ENCODE measurements around the gene FOXS1. TPM values are rescaled to one million over a fixed set of nuclear protein-coding genes. Genes with fewer than 3 reads are reported as not detected.

FOXS1 gene
- total RNA-seq, 1 experiment from 2014 or later, result 6.3 TPM

DNA sequence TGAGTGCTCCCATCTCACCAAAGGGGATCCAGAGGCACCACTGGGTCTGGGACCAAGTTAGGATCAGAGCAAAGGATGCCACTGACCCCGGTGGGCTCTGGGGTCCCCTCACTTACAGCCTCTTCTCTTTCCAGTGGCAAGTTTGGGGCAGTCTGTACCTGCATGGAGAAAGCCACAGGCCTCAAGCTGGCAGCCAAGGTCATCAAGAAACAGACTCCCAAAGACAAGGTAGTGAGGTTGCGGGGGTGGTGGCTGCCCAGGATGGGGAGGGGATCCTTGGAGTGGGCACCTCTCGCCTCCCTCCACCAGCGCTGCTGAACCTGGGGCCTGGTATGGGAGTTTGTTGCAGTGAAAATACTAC is 21.3 kb downstream of the FOXS1 start:
- ChIA-PET CTCF (interaction anchor here (0.5 to 2.1 kb wide), 4 partner anchors 23 to 207 kb away, joined by 3 to 13 read pairs (median 7); no protein-coding TSS in a partner anchor), POLR2A (no interaction called here)
- BruUV-seq (replicated peaks), result no TSS peak
- Histone ChIP-seq H3K36me3 (ENCODE audit: control insufficient read depth, insufficient read depth, low read length) (no peaks in the 10 kb centered on the region), H3K27me3 (ENCODE audit: control insufficient read depth, insufficient read depth, low read length) (no peaks in the 10 kb centered on the region), H3K4me3 (ENCODE audit: low read depth in 2 of 2, low read length in 2 of 2) (no peak overlapping the region), H3K9me3 (ENCODE audit: control insufficient read depth, insufficient read depth, low read depth, low read length) (no peaks in the 10 kb centered on the region), H3K4me1 (ENCODE audit: control insufficient read depth, insufficient read depth, low read length) (peaks cover 12% of the 10 kb centered on the region), H3K27ac (ENCODE audit: low read length) (peak overlapping the region; percentile 36; the same call in 1 of the 2 replicates)
- ATAC-seq, result no peak
- no peak for TF ChIP-seq SIN3A (IDR thresholded peaks at IDR 0.05; ENCODE audit: borderline replicate concordance, insufficient read depth, low read depth, low read length)
- TF ChIP-seq POLR2AphosphoS5 (IDR thresholded peaks at IDR 0.05; ENCODE audit: low read depth, low read length), result no peak
- TF ChIP-seq, protein P1, sequence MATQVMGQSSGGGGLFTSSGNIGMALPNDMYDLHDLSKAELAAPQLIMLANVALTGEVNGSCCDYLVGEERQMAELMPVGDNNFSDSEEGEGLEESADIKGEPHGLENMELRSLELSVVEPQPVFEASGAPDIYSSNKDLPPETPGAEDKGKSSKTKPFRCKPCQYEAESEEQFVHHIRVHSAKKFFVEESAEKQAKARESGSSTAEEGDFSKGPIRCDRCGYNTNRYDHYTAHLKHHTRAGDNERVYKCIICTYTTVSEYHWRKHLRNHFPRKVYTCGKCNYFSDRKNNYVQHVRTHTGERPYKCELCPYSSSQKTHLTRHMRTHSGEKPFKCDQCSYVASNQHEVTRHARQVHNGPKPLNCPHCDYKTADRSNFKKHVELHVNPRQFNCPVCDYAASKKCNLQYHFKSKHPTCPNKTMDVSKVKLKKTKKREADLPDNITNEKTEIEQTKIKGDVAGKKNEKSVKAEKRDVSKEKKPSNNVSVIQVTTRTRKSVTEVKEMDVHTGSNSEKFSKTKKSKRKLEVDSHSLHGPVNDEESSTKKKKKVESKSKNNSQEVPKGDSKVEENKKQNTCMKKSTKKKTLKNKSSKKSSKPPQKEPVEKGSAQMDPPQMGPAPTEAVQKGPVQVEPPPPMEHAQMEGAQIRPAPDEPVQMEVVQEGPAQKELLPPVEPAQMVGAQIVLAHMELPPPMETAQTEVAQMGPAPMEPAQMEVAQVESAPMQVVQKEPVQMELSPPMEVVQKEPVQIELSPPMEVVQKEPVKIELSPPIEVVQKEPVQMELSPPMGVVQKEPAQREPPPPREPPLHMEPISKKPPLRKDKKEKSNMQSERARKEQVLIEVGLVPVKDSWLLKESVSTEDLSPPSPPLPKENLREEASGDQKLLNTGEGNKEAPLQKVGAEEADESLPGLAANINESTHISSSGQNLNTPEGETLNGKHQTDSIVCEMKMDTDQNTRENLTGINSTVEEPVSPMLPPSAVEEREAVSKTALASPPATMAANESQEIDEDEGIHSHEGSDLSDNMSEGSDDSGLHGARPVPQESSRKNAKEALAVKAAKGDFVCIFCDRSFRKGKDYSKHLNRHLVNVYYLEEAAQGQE (IDR thresholded peaks at IDR 0.05; ENCODE audit: insufficient read depth in 1 of 2, low read depth in 2 of 2, low read length in 1 of 2), result no peak
- TF ChIP-seq TCF7L2 (IDR thresholded peaks at IDR 0.05; ENCODE audit: low read depth, low read length), result no peak
- TF ChIP-seq CTCF (IDR thresholded peaks at IDR 0.05), result no peak
- in situ Hi-C loops (cut with HindIII; ENCODE audit: low pct_unique_long_range_greater_than_20kb, low sequenced_read_pairs), result no loop called here
- DNase-seq (ENCODE audit: low read depth, low spot score), result no peak
- intact Hi-C loops (cut with micrococcal nuclease; ENCODE audit: unreplicated experiment), result loop anchor here (5.0 kb wide), 1 partner anchor 268 kb away; no protein-coding TSS in a partner anchor

GRCh38 chr20:31823360-31824124 is 21.9 kb downstream of the FOXS1 start:
- in situ Hi-C loops (cut with HindIII; ENCODE audit: low pct_unique_long_range_greater_than_20kb, low sequenced_read_pairs), result no loop called here
- BruUV-seq (replicated peaks), result no TSS peak

More at GRCh38 chr20:31823360-31824124, 21.9 kb downstream of the FOXS1 start:
- H3K36me3 ChIP-seq (ENCODE audit: control insufficient read depth, insufficient read depth, low read length), result no peaks in the 10 kb centered on the region
- CTCF ChIA-PET, result interaction anchor here (0.5 to 2.1 kb wide), 14 partner anchors 14 to 214 kb away, joined by 3 to 13 read pairs (median 6); partner anchors contain the start of gene PDRG1
- ATAC-seq (peak; percentile 7; the same call in 1 of the 2 replicates), DNase-seq (ENCODE audit: low read depth, low spot score) (no peak)
- H3K4me3 ChIP-seq (ENCODE audit: low read depth in 2 of 2, low read length in 2 of 2), result no peak overlapping the region
- intact Hi-C loops (cut with micrococcal nuclease; ENCODE audit: unreplicated experiment), result loop anchor here (1.0 to 5.0 kb wide), 3 partner anchors 23 to 269 kb away; no protein-coding TSS in a partner anchor
- H3K4me1 ChIP-seq (ENCODE audit: control insufficient read depth, insufficient read depth, low read length), result peaks cover 12% of the 10 kb centered on the region
- H3K27me3 ChIP-seq (ENCODE audit: control insufficient read depth, insufficient read depth, low read length), result no peaks in the 10 kb centered on the region
- TF ChIP-seq TCF7L2 (IDR thresholded peaks at IDR 0.05; ENCODE audit: low read depth, low read length) (no peak), POLR2AphosphoS5 (IDR thresholded peaks at IDR 0.05; ENCODE audit: low read depth, low read length) (no peak), CTCF (IDR thresholded peaks at IDR 0.05) (no peak), SIN3A (IDR thresholded peaks at IDR 0.05; ENCODE audit: borderline replicate concordance, insufficient read depth, low read depth, low read length) (no peak)
- TF ChIP-seq, protein P1 (IDR thresholded peaks at IDR 0.05; ENCODE audit: insufficient read depth in 1 of 2, low read depth in 2 of 2, low read length in 1 of 2), result no peak
- H3K9me3 ChIP-seq (ENCODE audit: control insufficient read depth, insufficient read depth, low read depth, low read length), result no peaks in the 10 kb centered on the region
- POLR2A ChIA-PET, result no interaction called here
- peak overlapping the region; percentile 36; the same call in 1 of the 2 replicates for H3K27ac ChIP-seq (ENCODE audit: low read length)

Measured in Panc1 (cell line).